Uterus (tissue), 4 donors: ENCODE measurements around the gene ADIG. TPM values are rescaled to one million over a fixed set of nuclear protein-coding genes. Genes with fewer than 3 reads are reported as not detected.

Source experiments
- DNase-seq, 2 donors: peaks; one replicate each; pipeline ENCODE4 v3.0.0-alpha.2; 2019 to 2020
- H3K27ac ChIP-seq, 2 donors: fragments of 200-600 bp; sonication (generic); 1 replicate in 1 of 2; 2 replicates in 1 of 2; pipeline ENCODE4 v1.5.1; 2016 to 2018
- H3K27me3 ChIP-seq, 2 donors: fragments of 200-600 bp; sonication (generic); one replicate each; pipeline ENCODE4 v1.5.1; 2018 to 2019; ENCODE audit warnings: control low read depth in 1 of 2
- H3K36me3 ChIP-seq, 2 donors: fragments of 200-600 bp; sonication (generic); one replicate each; pipeline ENCODE4 v1.5.1; 2019; ENCODE audit warnings: control low read depth in 1 of 2
- H3K4me1 ChIP-seq, 2 donors: fragments of 200-600 bp; sonication (generic); one replicate each; pipeline ENCODE4 v1.5.1; 2018 to 2019; ENCODE audit warnings: control low read depth in 1 of 2
- H3K4me3 ChIP-seq, 2 donors: fragments of 200-600 bp; sonication (generic); 1 replicate in 1 of 2; 2 replicates in 1 of 2; pipeline ENCODE4 v1.5.1; 2018 to 2019; ENCODE audit warnings: mild to moderate bottlenecking in 1 of 2
- H3K9me3 ChIP-seq, 2 donors: fragments of 200-600 bp; sonication (generic); one replicate each; pipeline ENCODE4 v1.5.1; 2019; ENCODE audit warnings: control low read depth in 1 of 2
- POLR2A ChIP-seq, 2 donors: fragments of 450-650 bp; IDR thresholded peaks; one replicate each; pipeline ENCODE4 v1.6.1; 2016; ENCODE audit warnings: antibody characterized with exemption in 2 of 2, mild to moderate bottlenecking in 1 of 2, moderate library complexity in 1 of 2
- intact Hi-C: fragments of 100-400 bp; cut with DNase I; formaldehyde crosslinking; loops from one replicate; pipeline ENCODE4 v1.15.1; 2023; ENCODE audit warnings: low total_unique reads
- total RNA-seq, 4 donors: library from RNA; depleted of rRNA in 3 of 4; stranded (reverse); fragments of >200 nt in 3 of 4; gene quantifications; one replicate each; pipeline versions ENCODE4 v1.1.0 to v1.2.4, GENCODE V29; 2014 to 2023
- TF ChIP-seq, protein P1 (sequence below), 4 experiments: fragments of 200-600 bp in 2 of 4; fragments of 450-650 bp in 2 of 4; sonication (generic) in 2 of 4; IDR thresholded peaks; one replicate each; pipeline ENCODE4 v1.5.1; 2016 to 2019; ENCODE audit warnings: antibody characterized with exemption in 4 of 4, mild to moderate bottlenecking in 2 of 4, moderate library complexity in 1 of 4
- donor health status: DM: yes; HTN: yes; CAD: no.

ADIG gene
- total RNA-seq, 4 donors from 2014 or later, result not detected

DNA sequence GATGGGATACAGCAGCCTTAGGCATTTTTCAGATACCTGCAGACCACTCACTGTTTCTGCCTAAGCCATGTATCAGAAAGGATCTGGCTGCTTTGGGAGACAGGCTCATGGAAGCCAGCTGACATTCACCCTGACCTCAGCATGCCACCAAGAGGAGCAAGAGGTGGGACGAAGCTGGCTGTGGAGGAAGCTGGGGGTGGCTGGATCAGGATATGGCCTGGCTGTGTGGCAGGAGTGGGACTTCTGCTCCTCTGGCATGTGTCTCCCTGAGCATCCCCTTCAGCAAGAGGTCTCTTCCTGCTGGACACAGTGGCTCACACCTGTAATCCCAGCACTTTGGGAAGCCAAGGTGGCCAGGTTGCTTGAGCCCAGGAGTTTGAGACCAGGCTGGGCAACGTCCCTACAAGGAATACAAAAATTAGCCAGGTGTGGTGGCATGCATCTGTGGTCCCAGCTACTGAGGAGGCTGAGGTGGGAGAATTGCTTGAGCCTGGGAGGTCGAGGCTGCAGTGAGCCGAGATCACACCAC is 897 bp downstream of the ADIG start:
- Histone ChIP-seq H3K36me3 (no peaks in the 10 kb centered on the region), H3K4me1 (no peaks in the 10 kb centered on the region), H3K27ac (no peak overlapping the region), H3K9me3 (no peaks in the 10 kb centered on the region), H3K4me3 (no peak overlapping the region), H3K27me3 (no peaks in the 10 kb centered on the region)
- no peak for DNase-seq
- intact Hi-C loops, result no loop called here
- no peak for TF ChIP-seq POLR2A (IDR thresholded peaks at IDR 0.05)
- TF ChIP-seq, protein P1, sequence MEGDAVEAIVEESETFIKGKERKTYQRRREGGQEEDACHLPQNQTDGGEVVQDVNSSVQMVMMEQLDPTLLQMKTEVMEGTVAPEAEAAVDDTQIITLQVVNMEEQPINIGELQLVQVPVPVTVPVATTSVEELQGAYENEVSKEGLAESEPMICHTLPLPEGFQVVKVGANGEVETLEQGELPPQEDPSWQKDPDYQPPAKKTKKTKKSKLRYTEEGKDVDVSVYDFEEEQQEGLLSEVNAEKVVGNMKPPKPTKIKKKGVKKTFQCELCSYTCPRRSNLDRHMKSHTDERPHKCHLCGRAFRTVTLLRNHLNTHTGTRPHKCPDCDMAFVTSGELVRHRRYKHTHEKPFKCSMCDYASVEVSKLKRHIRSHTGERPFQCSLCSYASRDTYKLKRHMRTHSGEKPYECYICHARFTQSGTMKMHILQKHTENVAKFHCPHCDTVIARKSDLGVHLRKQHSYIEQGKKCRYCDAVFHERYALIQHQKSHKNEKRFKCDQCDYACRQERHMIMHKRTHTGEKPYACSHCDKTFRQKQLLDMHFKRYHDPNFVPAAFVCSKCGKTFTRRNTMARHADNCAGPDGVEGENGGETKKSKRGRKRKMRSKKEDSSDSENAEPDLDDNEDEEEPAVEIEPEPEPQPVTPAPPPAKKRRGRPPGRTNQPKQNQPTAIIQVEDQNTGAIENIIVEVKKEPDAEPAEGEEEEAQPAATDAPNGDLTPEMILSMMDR (IDR thresholded peaks at IDR 0.05), result no peak

DNA sequence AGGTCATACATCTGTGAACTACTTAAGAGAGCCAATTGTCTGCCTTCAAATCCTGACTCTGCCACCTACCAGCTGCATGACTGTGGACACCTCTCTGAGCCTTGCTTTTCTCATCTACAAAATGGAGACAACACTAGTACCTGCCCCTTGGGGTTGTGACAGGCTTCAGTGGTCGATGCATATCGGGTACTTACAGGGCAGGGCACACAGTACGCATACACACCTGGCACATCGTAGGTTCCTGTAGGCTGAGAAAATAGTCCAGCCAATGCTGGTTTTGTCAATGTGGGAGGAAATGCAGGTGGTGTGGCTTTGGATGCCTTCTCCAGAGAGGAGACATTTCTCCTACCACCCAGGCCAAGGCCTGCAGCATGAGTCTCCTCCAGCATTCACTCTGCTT is 2.3 kb downstream of the ADIG start:
- no peak for DNase-seq
- H3K36me3 ChIP-seq, result no peaks in the 10 kb centered on the region
- TF ChIP-seq, protein P1 (IDR thresholded peaks at IDR 0.05), result no peak
- TF ChIP-seq POLR2A (IDR thresholded peaks at IDR 0.05), result no peak
- no peak overlapping the region for H3K4me3 ChIP-seq
- H3K4me1 ChIP-seq, result no peaks in the 10 kb centered on the region
- intact Hi-C loops, result no loop called here
- H3K27me3 ChIP-seq, result no peaks in the 10 kb centered on the region
- H3K9me3 ChIP-seq, result no peaks in the 10 kb centered on the region
- H3K27ac ChIP-seq, result no peak overlapping the region

DNA sequence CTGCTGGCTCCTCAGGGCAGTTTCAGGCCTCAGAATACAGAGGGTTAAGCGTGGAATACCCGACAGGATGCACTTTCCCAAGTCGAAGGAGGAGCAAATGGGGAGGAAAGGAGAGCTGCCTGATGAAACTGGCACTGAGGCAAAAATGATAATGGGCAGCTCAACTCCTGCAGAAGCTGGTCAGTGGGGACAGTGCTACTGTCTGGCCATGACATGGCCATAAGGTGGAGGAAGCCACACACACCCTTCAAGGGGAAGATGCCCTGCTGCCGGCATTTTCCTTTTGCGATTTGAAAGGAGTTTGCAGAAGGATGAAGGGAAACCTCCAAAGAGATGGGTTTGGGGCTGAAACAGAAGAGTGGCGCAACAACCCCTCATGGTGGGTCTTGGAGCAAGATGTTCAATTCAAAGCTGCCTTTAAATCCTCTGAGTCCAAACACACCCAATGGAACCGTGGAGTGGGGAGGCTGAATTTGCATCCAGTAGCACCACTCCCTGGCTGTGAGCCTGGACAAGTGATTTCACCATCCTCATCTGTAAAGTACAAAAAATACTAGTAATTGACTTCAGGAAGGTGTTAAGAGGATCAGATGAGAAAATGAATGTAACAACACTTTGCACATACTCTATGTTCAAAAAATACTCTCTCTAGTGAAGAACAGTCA is 3.2 kb downstream of the ADIG start:
- Histone ChIP-seq H3K27ac (no peak overlapping the region), H3K9me3 (no peaks in the 10 kb centered on the region), H3K4me3 (no peak overlapping the region), H3K4me1 (no peaks in the 10 kb centered on the region), H3K36me3 (no peaks in the 10 kb centered on the region), H3K27me3 (no peaks in the 10 kb centered on the region)
- TF ChIP-seq, protein P1 (IDR thresholded peaks at IDR 0.05), result no peak
- no peak for TF ChIP-seq POLR2A (IDR thresholded peaks at IDR 0.05)
- intact Hi-C loops, result no loop called here
- DNase-seq, result no peak

DNA sequence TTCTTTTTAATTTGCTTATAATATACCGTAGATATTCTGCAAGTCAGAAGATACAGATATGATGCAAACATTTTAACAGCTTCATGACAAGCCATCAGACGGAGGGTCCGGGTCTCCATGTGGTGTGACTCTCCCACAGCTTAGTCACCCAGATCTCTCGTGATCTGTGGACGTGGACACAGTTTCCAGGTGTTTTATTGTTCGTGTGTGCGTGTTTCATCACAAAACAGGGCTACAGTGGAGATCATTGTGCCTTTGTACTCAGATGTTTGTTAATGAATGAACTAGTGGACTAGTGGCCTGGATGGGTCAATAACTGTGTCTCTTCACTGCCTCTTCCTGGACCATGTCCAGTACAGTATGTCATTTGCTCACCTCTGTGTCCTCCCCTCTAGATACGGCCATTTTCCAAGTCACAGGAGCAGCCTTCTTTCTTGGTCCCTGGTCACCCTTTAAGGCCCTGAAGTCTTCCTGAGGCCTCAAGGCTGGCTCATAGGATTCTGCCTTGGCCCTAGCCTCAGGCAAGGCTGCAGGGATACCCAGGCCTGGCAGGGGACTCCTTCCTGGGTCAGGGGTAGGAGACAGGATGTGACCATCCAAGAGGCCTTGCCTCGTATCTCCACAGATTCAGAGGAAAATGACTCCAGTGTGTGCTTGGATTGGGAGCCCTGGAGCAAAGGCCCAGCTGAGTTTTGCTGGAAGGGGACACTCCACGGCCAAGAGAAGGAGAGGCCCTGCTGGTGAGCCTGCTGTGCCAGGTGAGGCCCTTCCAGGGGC is 4.6 kb downstream of the ADIG start:
- no peak overlapping the region for H3K27ac ChIP-seq
- no peak for DNase-seq
- no peaks in the 10 kb centered on the region for H3K9me3 ChIP-seq
- intact Hi-C loops, result no loop called here
- H3K36me3 ChIP-seq, result no peaks in the 10 kb centered on the region
- no peaks in the 10 kb centered on the region for H3K4me1 ChIP-seq
- TF ChIP-seq POLR2A (IDR thresholded peaks at IDR 0.05), result no peak
- TF ChIP-seq, protein P1 (IDR thresholded peaks at IDR 0.05), result no peak
- H3K4me3 ChIP-seq, result no peak overlapping the region
- H3K27me3 ChIP-seq, result no peaks in the 10 kb centered on the region

DNA sequence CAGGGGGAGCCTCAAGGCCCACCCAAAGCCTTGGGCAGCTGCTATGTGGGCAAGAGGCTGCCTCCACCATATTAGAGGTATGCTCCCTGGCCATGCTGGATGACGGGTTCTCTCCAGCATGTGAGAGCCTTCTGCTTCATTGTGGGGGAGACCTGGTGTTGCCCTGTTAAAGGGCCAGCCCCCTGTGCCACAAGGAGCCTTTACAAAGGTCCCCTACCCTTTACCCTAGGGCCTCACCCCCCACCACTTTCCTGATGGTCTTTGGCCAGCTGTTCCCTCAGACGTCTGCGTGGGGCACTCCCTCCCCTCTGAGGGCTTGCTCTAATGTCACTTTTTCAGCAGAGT is 5.2 kb downstream of the ADIG start:
- no peaks in the 10 kb centered on the region for H3K27me3 ChIP-seq
- DNase-seq, result no peak
- intact Hi-C loops, result no loop called here
- H3K4me1 ChIP-seq, result no peaks in the 10 kb centered on the region
- no peaks in the 10 kb centered on the region for H3K36me3 ChIP-seq
- H3K9me3 ChIP-seq, result no peaks in the 10 kb centered on the region
- H3K4me3 ChIP-seq, result no peak overlapping the region
- TF ChIP-seq, protein P1 (IDR thresholded peaks at IDR 0.05), result no peak
- TF ChIP-seq POLR2A (IDR thresholded peaks at IDR 0.05), result no peak
- H3K27ac ChIP-seq, result no peak overlapping the region
